Calu3 (cell line): Measurements from ENCODE around the gene CDKN2AIP. TPM values are rescaled to one million over a fixed set of nuclear protein-coding genes. Genes with fewer than 3 reads are reported as not detected.

Experiments
- BruUV-seq: library from RNA; stranded (reverse); fragments of 400-500 nt; replicated peaks from 2 replicates; lab custom pipeline; 2021; lab: Mats Ljungman, UMichigan
- CTCF ChIA-PET: fragments of 300-600 bp; sonication (Branson Sonifier 250); formaldehyde crosslinking; loops from one replicate; lab custom pipeline; 2022; ENCODE audit warnings: antibody characterized with exemption; lab: Charles Lee
- DNase-seq: peaks from one replicate; pipeline ENCODE4 v3.0.0; 2022
- H3K27ac Mint-ChIP-seq: one replicate; pipeline ENCODE4 v1.8.0; 2022; ENCODE audit warnings: mixed read lengths; ENCODE audit not compliant: unreplicated experiment
- H3K27me3 Mint-ChIP-seq: one replicate; pipeline ENCODE4 v1.8.0; 2022; ENCODE audit warnings: mixed read lengths; ENCODE audit not compliant: unreplicated experiment
- H3K36me3 Mint-ChIP-seq: one replicate; pipeline ENCODE4 v1.8.0; 2022; ENCODE audit warnings: mild to moderate bottlenecking, moderate library complexity, mixed read lengths; ENCODE audit not compliant: insufficient read depth, unreplicated experiment
- H3K4me1 Mint-ChIP-seq: one replicate; pipeline ENCODE4 v1.8.0; 2022; ENCODE audit warnings: mild to moderate bottlenecking, low read depth, mixed read lengths; ENCODE audit not compliant: unreplicated experiment
- H3K4me3 Mint-ChIP-seq: one replicate; pipeline ENCODE4 v1.8.0; 2022; ENCODE audit warnings: mild to moderate bottlenecking, low read depth, moderate library complexity, mixed read lengths; ENCODE audit not compliant: unreplicated experiment
- H3K9me3 Mint-ChIP-seq: one replicate; pipeline ENCODE4 v1.8.0; 2022; ENCODE audit warnings: low read depth, mixed read lengths; ENCODE audit not compliant: unreplicated experiment
- intact Hi-C: fragments of 100-400 bp; cut with micrococcal nuclease; formaldehyde crosslinking; loops from one replicate; pipeline ENCODE4 v1.10.0; 2022; ENCODE audit not compliant: unreplicated experiment
- total RNA-seq: library from RNA; stranded (reverse); gene quantifications from 2 replicates; pipeline ENCODE4 v1.2.3, GENCODE V29; 2022
- TF ChIP-seq, protein P1 (sequence below): fragments of 200-600 bp; IDR thresholded peaks from one replicate; pipeline ENCODE4 v1.8.0; 2022; ENCODE audit warnings: antibody characterized with exemption; ENCODE audit not compliant: unreplicated experiment

The CDKN2AIP gene
- total RNA-seq, 1 experiment from 2014 or later = 17.5 TPM

DNA sequence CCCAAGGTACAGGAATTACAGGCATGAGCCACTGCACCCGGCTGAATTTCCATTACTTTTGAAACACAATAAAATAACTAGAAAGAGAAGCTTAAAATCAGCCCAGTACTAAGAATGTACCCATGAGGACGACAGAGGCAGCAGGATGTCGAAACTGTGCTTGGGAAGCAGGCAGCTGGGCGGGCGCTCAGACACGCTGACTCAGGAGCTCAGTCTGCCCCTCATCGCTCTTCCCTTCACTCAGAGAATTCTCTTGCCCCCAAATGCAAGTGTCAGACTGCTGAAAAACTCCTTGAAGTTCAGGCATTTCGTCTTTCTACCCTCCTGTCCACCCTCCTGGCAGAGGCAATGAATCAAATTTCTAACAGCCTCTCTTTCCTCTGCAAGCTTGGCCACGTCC, 41.0 kb upstream of the CDKN2AIP start:
- no peak for DNase-seq
- CTCF ChIA-PET = no interaction called here
- no peaks in the 10 kb centered on the region for H3K27me3 Mint-ChIP-seq
- no peak overlapping the region for H3K4me3 Mint-ChIP-seq
- no peaks in the 10 kb centered on the region for H3K9me3 Mint-ChIP-seq
- peaks cover 32% of the 10 kb centered on the region for H3K4me1 Mint-ChIP-seq
- TF ChIP-seq, protein P1, sequence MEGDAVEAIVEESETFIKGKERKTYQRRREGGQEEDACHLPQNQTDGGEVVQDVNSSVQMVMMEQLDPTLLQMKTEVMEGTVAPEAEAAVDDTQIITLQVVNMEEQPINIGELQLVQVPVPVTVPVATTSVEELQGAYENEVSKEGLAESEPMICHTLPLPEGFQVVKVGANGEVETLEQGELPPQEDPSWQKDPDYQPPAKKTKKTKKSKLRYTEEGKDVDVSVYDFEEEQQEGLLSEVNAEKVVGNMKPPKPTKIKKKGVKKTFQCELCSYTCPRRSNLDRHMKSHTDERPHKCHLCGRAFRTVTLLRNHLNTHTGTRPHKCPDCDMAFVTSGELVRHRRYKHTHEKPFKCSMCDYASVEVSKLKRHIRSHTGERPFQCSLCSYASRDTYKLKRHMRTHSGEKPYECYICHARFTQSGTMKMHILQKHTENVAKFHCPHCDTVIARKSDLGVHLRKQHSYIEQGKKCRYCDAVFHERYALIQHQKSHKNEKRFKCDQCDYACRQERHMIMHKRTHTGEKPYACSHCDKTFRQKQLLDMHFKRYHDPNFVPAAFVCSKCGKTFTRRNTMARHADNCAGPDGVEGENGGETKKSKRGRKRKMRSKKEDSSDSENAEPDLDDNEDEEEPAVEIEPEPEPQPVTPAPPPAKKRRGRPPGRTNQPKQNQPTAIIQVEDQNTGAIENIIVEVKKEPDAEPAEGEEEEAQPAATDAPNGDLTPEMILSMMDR = no peak
- intact Hi-C loops = loop anchor here (2.0 to 10.0 kb wide), 2 partner anchors 49 to 329 kb away; no protein-coding TSS in a partner anchor
- no peak overlapping the region for H3K27ac Mint-ChIP-seq
- H3K36me3 Mint-ChIP-seq = peaks cover 15% of the 10 kb centered on the region
- no TSS peak for BruUV-seq

DNA sequence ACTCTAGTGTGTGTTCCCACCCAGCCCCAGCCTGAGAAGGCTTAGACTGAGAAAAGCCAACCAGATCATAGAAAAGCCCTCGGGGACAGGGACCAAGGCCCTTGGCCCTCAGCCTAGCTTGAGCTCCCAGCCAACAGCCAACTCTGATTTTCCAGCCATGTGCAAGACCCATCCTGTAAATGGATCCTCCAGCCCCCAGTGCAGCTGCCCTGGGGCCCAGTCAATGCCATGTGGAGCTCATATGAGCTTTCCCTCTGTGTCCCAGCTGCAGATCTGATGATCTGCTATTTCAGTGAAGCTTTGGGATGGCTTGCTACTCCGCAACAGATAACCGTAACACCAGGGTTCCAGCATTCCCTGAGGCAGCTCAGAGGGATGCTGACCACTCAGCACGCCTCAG, 40.5 kb upstream of the CDKN2AIP start:
- BruUV-seq = no TSS peak
- Mint-ChIP-seq H3K4me3 (no peak overlapping the region), H3K36me3 (peaks cover 17% of the 10 kb centered on the region), H3K4me1 (peaks cover 36% of the 10 kb centered on the region), H3K9me3 (no peaks in the 10 kb centered on the region), H3K27ac (no peak overlapping the region), H3K27me3 (no peaks in the 10 kb centered on the region)
- CTCF ChIA-PET = no interaction called here
- no peak for DNase-seq
- intact Hi-C loops = loop anchor here (2.0 to 10.0 kb wide), 2 partner anchors 49 to 329 kb away; no protein-coding TSS in a partner anchor
- TF ChIP-seq, protein P1 = no peak

DNA sequence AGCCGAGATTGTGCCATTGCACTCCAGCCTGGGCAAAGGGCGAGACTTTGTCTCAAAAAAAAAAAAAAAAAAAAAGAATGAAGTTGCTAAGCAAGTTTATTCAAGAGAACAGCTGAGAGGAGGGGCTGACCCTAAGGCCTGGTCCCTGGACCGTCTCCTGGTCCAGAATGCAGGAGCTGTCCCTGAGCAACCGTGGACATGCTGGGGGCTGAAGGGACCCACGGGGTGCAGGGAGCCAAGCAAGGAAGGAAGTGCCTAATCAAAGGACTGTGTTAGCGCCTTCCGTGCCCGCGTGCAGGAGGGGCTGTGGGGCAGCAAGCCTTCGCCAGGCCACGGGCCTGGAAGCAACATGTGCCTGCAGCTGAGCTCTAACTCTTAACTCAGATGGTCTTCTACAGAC, 39.1 kb upstream of the CDKN2AIP start:
- Mint-ChIP-seq H3K27me3 (no peaks in the 10 kb centered on the region), H3K27ac (no peak overlapping the region), H3K4me1 (peaks cover 49% of the 10 kb centered on the region), H3K9me3 (no peaks in the 10 kb centered on the region), H3K36me3 (peaks cover 26% of the 10 kb centered on the region), H3K4me3 (no peak overlapping the region)
- CTCF ChIA-PET = interaction anchor here (0.7 kb wide), 1 partner anchor 1400 kb away, joined by 5 read pairs; no protein-coding TSS in a partner anchor
- BruUV-seq = no TSS peak
- no peak for DNase-seq
- intact Hi-C loops = loop anchor here (10.0 kb wide), 1 partner anchor 331 kb away; no protein-coding TSS in a partner anchor
- TF ChIP-seq, protein P1 = no peak

DNA sequence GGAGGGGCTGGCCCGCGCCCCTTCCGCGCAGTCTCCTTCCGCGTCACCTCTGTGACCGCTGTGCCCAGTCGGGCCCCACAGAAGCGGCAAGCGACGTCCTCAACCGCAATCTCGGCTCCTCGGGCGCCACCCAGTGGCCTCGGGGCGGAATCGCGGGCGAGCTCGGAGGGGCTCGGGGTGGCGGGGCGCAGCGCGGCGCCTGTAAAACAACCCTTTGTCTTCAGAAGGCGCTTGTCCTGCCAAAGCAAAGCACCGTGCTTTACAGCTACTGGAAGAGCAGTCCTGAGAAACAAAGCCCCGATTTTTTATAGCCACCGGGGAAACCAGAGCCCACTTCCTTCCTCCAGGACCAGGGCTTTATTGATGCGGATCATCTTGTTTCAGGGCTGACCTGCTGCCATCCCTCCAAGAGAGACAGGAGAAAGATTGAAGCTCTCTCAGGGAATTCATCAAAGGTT, 37.3 kb upstream of the CDKN2AIP start:
- Mint-ChIP-seq H3K27ac (peak overlapping the region; percentile 93), H3K27me3 (no peaks in the 10 kb centered on the region), H3K9me3 (no peaks in the 10 kb centered on the region), H3K36me3 (peaks cover 30% of the 10 kb centered on the region), H3K4me3 (peak overlapping the region; percentile 74), H3K4me1 (peaks cover 45% of the 10 kb centered on the region)
- peak; percentile 92 for DNase-seq
- no TSS peak for BruUV-seq
- intact Hi-C loops = loop anchor here (1.0 to 10.0 kb wide), 2 partner anchors 120 to 332 kb away; no protein-coding TSS in a partner anchor
- CTCF ChIA-PET = interaction anchor here (1.2 to 1.6 kb wide), 4 partner anchors 31 to 145 kb away, joined by 3 to 12 read pairs (median 7); no protein-coding TSS in a partner anchor
- TF ChIP-seq, protein P1 = peak; percentile 76
